Right lobe of liver (tissue), 6 donors: ENCODE measurements around the gene CABCOCO1. TPM values are rescaled to one million over a fixed set of nuclear protein-coding genes. Genes with fewer than 3 reads are reported as not detected.

Source experiments
- ATAC-seq, 4 donors: fragments of 200-7000 bp; cut with Tn5 transposase; one replicate each; pipeline ENCODE4 v1.9.1; 2020; ENCODE audit warnings: mild to moderate bottlenecking in 4 of 4, moderate library complexity in 4 of 4
- DNase-seq, 3 donors: peaks; one replicate each; pipeline ENCODE4 v3.0.0-alpha.2; 2020
- H3K27ac ChIP-seq, 3 donors: fragments of 200-600 bp; one replicate each; pipeline ENCODE4 v1.8.0; 2022
- H3K27me3 ChIP-seq, 2 donors: fragments of 200-600 bp; one replicate each; pipeline ENCODE4 v1.8.0; 2022
- H3K36me3 ChIP-seq, 4 donors: fragments of 200-600 bp; sonication (generic) in 1 of 4; one replicate each; pipeline versions ENCODE4 v1.5.1 to v1.8.0; 2017 to 2022; ENCODE audit warnings: control low read depth in 1 of 4
- H3K4me1 ChIP-seq, 4 donors: fragments of 200-600 bp; sonication (generic) in 1 of 4; one replicate each; pipeline versions ENCODE4 v1.5.1 to v1.8.0; 2017 to 2022; ENCODE audit warnings: control low read depth in 1 of 4
- H3K4me3 ChIP-seq, 3 donors: fragments of 200-600 bp; one replicate each; pipeline ENCODE4 v1.8.0; 2022
- H3K9me3 ChIP-seq, 4 donors: fragments of 200-600 bp; sonication (generic) in 1 of 4; one replicate each; pipeline versions ENCODE4 v1.5.1 to v1.8.0; 2017 to 2022; ENCODE audit warnings: control low read depth in 1 of 4
- CTCF ChIP-seq, 4 donors: fragments of 200-600 bp in 3 of 4; fragments of 450-650 bp in 1 of 4; IDR thresholded peaks; one replicate each; pipeline versions ENCODE4 v1.5.1 to v1.8.0; 2016 to 2022; ENCODE audit warnings: antibody characterized with exemption in 4 of 4, mild to moderate bottlenecking in 2 of 4
- POLR2A ChIP-seq: fragments of 450-650 bp; IDR thresholded peaks from one replicate; pipeline ENCODE4 v1.6.1; 2017; ENCODE audit warnings: antibody characterized with exemption, mild to moderate bottlenecking
- WGBS: methylation state at CpG from one replicate; pipeline ENCODE4 v1.1.6; 2018; ENCODE audit warnings: low coverage, low lambda C conversion rate; ENCODE audit not compliant: insufficient coverage; ENCODE audit errors: missing lambda C conversion rate; 5-methylcytosine and 5-hydroxymethylcytosine counted together
- intact Hi-C, 2 donors: fragments of 100-400 bp; cut with DNase I; formaldehyde crosslinking; loops; one replicate each; pipeline versions ENCODE4 v1.11.2 to v1.14.1; 2022
- total RNA-seq, 6 experiments: library from RNA; depleted of rRNA in 2 of 6; stranded (reverse); fragments of >200 nt in 2 of 6; fragmentation: NEBNext Ultra II Directional in 3 of 6; extraction: Animal tissue kit (Norgen Biotek cat#: 25700) in 3 of 6; gene quantifications; one replicate each; pipeline versions ENCODE4 v1.1.0 to v1.2.4, GENCODE V29; 2016 to 2023
- donor health status: DM: no; HTN: yes; CAD: no.
- donor health status: DM: no; HTN: no; CAD: no.
- donor health status: DM: no; HTN: no; CAD: no.
- donor health status: DM: no; HTN: yes; CAD: no.
- donor health status: DM: no; HTN: yes; CAD: no.

CABCOCO1 gene
- total RNA-seq, 6 experiments from 2014 or later: not detected

GRCh38 chr10:61757001-61757400 is 94.3 kb downstream of the CABCOCO1 start:
- TF ChIP-seq POLR2A (no peak), CTCF (IDR thresholded peaks at IDR 0.05) (no peak)
- no peak overlapping the region for H3K4me3 ChIP-seq
- DNase-seq (no peak), ATAC-seq (no peak)
- no peaks in the 10 kb centered on the region for H3K4me1 ChIP-seq
- H3K9me3 ChIP-seq: no peaks in the 10 kb centered on the region
- 49% methylated on average over 3 of the region's 3 CpGs for WGBS
- no peaks in the 10 kb centered on the region for H3K27me3 ChIP-seq
- H3K27ac ChIP-seq: no peak overlapping the region
- no peaks in the 10 kb centered on the region for H3K36me3 ChIP-seq
- intact Hi-C loops: no loop called here

- H3K27me3 ChIP-seq: no peaks in the 10 kb centered on the region
- TF ChIP-seq CTCF (IDR thresholded peaks at IDR 0.05) (no peak), POLR2A (no peak)
- H3K36me3 ChIP-seq: no peaks in the 10 kb centered on the region
- no peak overlapping the region for H3K4me3 ChIP-seq
- DNase-seq (no peak), ATAC-seq (peak in 1 of 4 donors; percentile 52)
- intact Hi-C loops: no loop called here
- WGBS: 53% methylated on average over 2 of the region's 2 CpGs
- H3K4me1 ChIP-seq: no peaks in the 10 kb centered on the region
- no peak overlapping the region for H3K27ac ChIP-seq
- H3K9me3 ChIP-seq: no peaks in the 10 kb centered on the region
These were observed 95.0 kb downstream of the CABCOCO1 start for GRCh38 chr10:61757525-61758397.

- TF ChIP-seq POLR2A (no peak), CTCF (IDR thresholded peaks at IDR 0.05) (no peak)
- no peak overlapping the region for H3K27ac ChIP-seq
- intact Hi-C loops: no loop called here
- H3K27me3 ChIP-seq: no peaks in the 10 kb centered on the region
- no peaks in the 10 kb centered on the region for H3K9me3 ChIP-seq
- no peaks in the 10 kb centered on the region for H3K36me3 ChIP-seq
- 57% methylated on average over 3 of the region's 3 CpGs for WGBS
- H3K4me3 ChIP-seq: no peak overlapping the region
- ATAC-seq (no peak), DNase-seq (no peak)
- H3K4me1 ChIP-seq: no peaks in the 10 kb centered on the region
These were observed 95.7 kb downstream of the CABCOCO1 start for GRCh38 chr10:61758433-61758832.

- 87% methylated on average over 4 of the region's 4 CpGs for WGBS
- no peak for DNase-seq
- H3K9me3 ChIP-seq: no peaks in the 10 kb centered on the region
These were observed 97.0 kb downstream of the CABCOCO1 start for GRCh38 chr10:61759751-61760150.

More at GRCh38 chr10:61759751-61760150, 97.0 kb downstream of the CABCOCO1 start:
- Histone ChIP-seq H3K4me1 (no peaks in the 10 kb centered on the region), H3K4me3 (no peak overlapping the region), H3K27ac (no peak overlapping the region), H3K36me3 (no peaks in the 10 kb centered on the region), H3K27me3 (no peaks in the 10 kb centered on the region)
- intact Hi-C loops: no loop called here
- TF ChIP-seq CTCF (IDR thresholded peaks at IDR 0.05) (no peak), POLR2A (no peak)
- ATAC-seq: no peak
